PFSK-1 (cell line): ENCODE results near the gene TSPAN5.

Experiments
- FOXP2 ChIP-seq: optimal IDR thresholded peaks from 2 replicates; pipeline ENCODE3; 2011; ENCODE audit warnings: borderline replicate concordance, control low read depth, inconsistent platforms; ENCODE audit not compliant: insufficient read depth; ENCODE audit errors: extremely low read length, extremely low read depth
- POLR2AphosphoS5 ChIP-seq: IDR thresholded peaks from 2 replicates; pipeline ENCODE4 v1.6.1; 2012; ENCODE audit warnings: low read depth, mild to moderate bottlenecking, control low read depth, low read length, moderate library complexity
- REST ChIP-seq, 2 experiments: IDR thresholded peaks; 2 replicates each; pipeline versions ENCODE4 v1.6.1 to v1.8.0; 2011 to 2012; ENCODE audit warnings: low read depth in 2 of 2, low read length in 2 of 2, control low read depth in 1 of 2, inconsistent platforms in 1 of 2, mild to moderate bottlenecking in 1 of 2, moderate library complexity in 1 of 2; ENCODE audit not compliant: insufficient read depth in 1 of 2
- SIN3A ChIP-seq: IDR thresholded peaks from 2 replicates; pipeline ENCODE4 v1.6.1; 2012; ENCODE audit warnings: mild to moderate bottlenecking, low read length, moderate library complexity, borderline replicate concordance; ENCODE audit not compliant: insufficient read depth
- TAF1 ChIP-seq: IDR thresholded peaks from 2 replicates; pipeline ENCODE4 v1.6.1; 2012; ENCODE audit warnings: low read length, control low read depth, borderline replicate concordance; ENCODE audit not compliant: insufficient read depth

TSPAN5 gene

GRCh38 chr4:98567611-98568010 is 90.8 kb downstream of the TSPAN5 start:
- TF ChIP-seq SIN3A (no peak), POLR2AphosphoS5 (no peak), TAF1 (no peak), FOXP2 (no peak), REST (IDR thresholded peaks at IDR 0.05; ENCODE audit: insufficient read depth in 1 of 2, low read depth in 2 of 2, low read length in 2 of 2) (no peak)

- TF ChIP-seq REST (IDR thresholded peaks at IDR 0.05; ENCODE audit: insufficient read depth in 1 of 2, low read depth in 2 of 2, low read length in 2 of 2) (no peak), FOXP2 (no peak), POLR2AphosphoS5 (no peak)
Observed at GRCh38 chr4:98566361-98567008, 91.9 kb downstream of the TSPAN5 start.

GRCh38 chr4:98565681-98566301 is 92.6 kb downstream of the TSPAN5 start:
- TF ChIP-seq SIN3A, result no peak
- no peak for TF ChIP-seq FOXP2
- TF ChIP-seq TAF1, result no peak

GRCh38 chr4:98564852-98565251 is 93.6 kb downstream of the TSPAN5 start:
- TF ChIP-seq REST (IDR thresholded peaks at IDR 0.05; ENCODE audit: insufficient read depth in 1 of 2, low read depth in 2 of 2, low read length in 2 of 2), result no peak
- TF ChIP-seq TAF1, result no peak
- TF ChIP-seq SIN3A, result no peak
- no peak for TF ChIP-seq FOXP2
- no peak for TF ChIP-seq POLR2AphosphoS5

GRCh38 chr4:98560321-98560720 is 98.1 kb downstream of the TSPAN5 start:
- TF ChIP-seq REST (IDR thresholded peaks at IDR 0.05; ENCODE audit: insufficient read depth in 1 of 2, low read depth in 2 of 2, low read length in 2 of 2), result no peak
- no peak for TF ChIP-seq TAF1
- no peak for TF ChIP-seq FOXP2
- TF ChIP-seq POLR2AphosphoS5, result no peak
- no peak for TF ChIP-seq SIN3A
